HepG2 (cell line): ENCODE results near the gene RTBDN. TPM values are rescaled to one million over a fixed set of nuclear protein-coding genes. Genes with fewer than 3 reads are reported as not detected.
A peak's percentile ranks its signal among the peaks of the same experiment; 100 is the strongest.

Experiments used
- CBX1 ChIP-seq: IDR thresholded peaks from one replicate; pipeline ENCODE4 v1.6.1; 2016; ENCODE audit warnings: antibody characterized with exemption, low read depth
- CREBL2 ChIP-seq: sonication (generic); formaldehyde crosslinking; IDR thresholded peaks from 2 replicates; pipeline ENCODE4 v1.8.1; 2023; ENCODE audit warnings: missing genetic modification reagents, mild to moderate bottlenecking, borderline replicate concordance
- FOXK2 ChIP-seq: fragments of 450-650 bp; IDR thresholded peaks from 2 replicates; pipeline ENCODE4 v1.6.1; 2016
- MIER2 ChIP-seq: IDR thresholded peaks from 2 replicates; pipeline ENCODE4 v1.6.1; 2016; ENCODE audit warnings: missing biosample characterization, missing genetic modification reagents
- RARA ChIP-seq: IDR thresholded peaks from 2 replicates; pipeline ENCODE4 v1.6.1; 2016; ENCODE audit warnings: missing genetic modification reagents, missing compliant biosample characterization
- RBM22 ChIP-seq: fragments of 200-400 bp; formaldehyde crosslinking; optimal IDR thresholded peaks from 2 replicates; pipeline ENCODE3; 2017; ENCODE audit warnings: mild to moderate bottlenecking, low read length, moderate library complexity
- SMYD3 ChIP-seq: sonication (generic); formaldehyde crosslinking; IDR thresholded peaks from 2 replicates; pipeline ENCODE4 v1.8.1; 2023; ENCODE audit warnings: mild to moderate bottlenecking, missing genetic modification reagents
- TCF12 ChIP-seq, 2 experiments: fragments of 450-650 bp in 1 of 2; sonication (generic) in 1 of 2; formaldehyde crosslinking in 1 of 2; IDR thresholded peaks; 2 replicates each; pipeline versions ENCODE4 v1.6.1 to v1.8.0; 2017 to 2022; ENCODE audit warnings: antibody characterized with exemption in 1 of 2, mild to moderate bottlenecking in 1 of 2, missing genetic modification reagents in 1 of 2, moderate library complexity in 1 of 2
- ZBTB49 ChIP-seq: sonication (generic); formaldehyde crosslinking; IDR thresholded peaks from 2 replicates; pipeline ENCODE4 v1.4.0; 2020; ENCODE audit warnings: missing genetic modification reagents, borderline replicate concordance
- ZNF138 ChIP-seq: sonication (generic); formaldehyde crosslinking; IDR thresholded peaks from 2 replicates; pipeline ENCODE4 v1.5.0; 2020; ENCODE audit warnings: mild to moderate bottlenecking, low read depth, missing genetic modification reagents
- ZNF253 ChIP-seq: sonication (generic); formaldehyde crosslinking; IDR thresholded peaks from 2 replicates; pipeline ENCODE4 v1.8.0; 2022; ENCODE audit warnings: mild to moderate bottlenecking, missing genetic modification reagents, borderline replicate concordance
- ZNF569 ChIP-seq: sonication (generic); formaldehyde crosslinking; IDR thresholded peaks from 2 replicates; pipeline ENCODE4 v1.5.0; 2020; ENCODE audit warnings: mild to moderate bottlenecking, missing genetic modification reagents, moderate library complexity, borderline replicate concordance
- ZNF570 ChIP-seq: sonication (generic); formaldehyde crosslinking; IDR thresholded peaks from 2 replicates; pipeline ENCODE4 v1.4.0; 2020; ENCODE audit warnings: mild to moderate bottlenecking, missing genetic modification reagents, borderline replicate concordance
- ZNF609 ChIP-seq: sonication (generic); formaldehyde crosslinking; IDR thresholded peaks from 2 replicates; pipeline ENCODE4 v1.4.0; 2020; ENCODE audit warnings: mild to moderate bottlenecking, missing genetic modification reagents, borderline replicate concordance
- ZXDC ChIP-seq: sonication (generic); formaldehyde crosslinking; IDR thresholded peaks from 2 replicates; pipeline ENCODE4 v1.5.0; 2020; ENCODE audit warnings: mild to moderate bottlenecking, missing genetic modification reagents
- polyA plus RNA-seq, 8 experiments: library from polyadenylated mRNA; depleted of rRNA in 3 of 8; stranded (reverse) in 7 of 8; unstranded in 1 of 8; fragments of >200 nt; fragmentation: Illumina TruSeq in 4 of 8; extraction: Trizol in 4 of 8; gene quantifications; 2 replicates each; pipeline versions ENCODE4 v1.2.1 to v1.2.3, GENCODE V29; 2011 to 2016; ENCODE audit warnings: low read depth in 4 of 8, missing spikeins in 1 of 8, mixed read lengths in 1 of 8; ENCODE audit not compliant: insufficient read depth in 1 of 8
- total RNA-seq, 5 experiments: library from RNA; depleted of rRNA; stranded (reverse); fragments of >200 nt; fragmentation: Illumina TruSeq; extraction: Trizol; gene quantifications; 2 replicates each; pipeline ENCODE4 v1.2.3, GENCODE V29; 2016; ENCODE audit warnings: low read depth in 1 of 5

The RTBDN gene
- total and polyA plus RNA-seq, 2 of the 13 experiments (the other 11 are each of a cell fraction or from before 2014, with no cell fraction given): 0.27 to 0.48 TPM

GRCh38 chr19:12864721-12865715, 30.6 kb upstream of the RTBDN start (continued):
- TF ChIP-seq ZBTB49 (no peak), FOXK2 (no peak), ZNF138 (CRISPR knock-in tag) (no peak), ZNF569 (no peak), ZXDC (CRISPR knock-in tag) (no peak), CREBL2 (CRISPR knock-in tag) (no peak), ZNF570 (CRISPR knock-in tag) (no peak), RARA (CRISPR knock-in tag) (peak; percentile 44; the same call in 1 of the 2 replicates), CBX1 (no peak), ZNF253 (CRISPR knock-in tag) (no peak; the same call in 1 of the 2 replicates), ZNF609 (peak; percentile 41; the same call in 1 of the 2 replicates), RBM22 (no peak), SMYD3 (no peak), MIER2 (CRISPR knock-in tag) (peak; percentile 52; the same call in 1 of the 2 replicates), TCF12 (IDR thresholded peaks at IDR 0.05) (no peak), TCF12 (CRISPR knock-in tag; IDR thresholded peaks at IDR 0.05) (no peak)
